Renal cortex interstitium (tissue), 11 donors: ENCODE data around the gene LEKR1. TPM values are rescaled to one million over a fixed set of nuclear protein-coding genes. Genes with fewer than 3 reads are reported as not detected.

ENCODE experiments used
- DNase-seq, 11 donors: peaks; one replicate each; pipeline ENCODE4 v3.0.0-alpha.2; 2013; ENCODE audit warnings: low read depth in 9 of 11, low spot score in 4 of 11; ENCODE audit errors: extremely low read depth in 1 of 11
- polyA plus RNA-seq, 3 donors: library from polyadenylated mRNA; unstranded; fragments of 120-200 nt; gene quantifications; one replicate each; pipeline ENCODE4 v1.2.1, GENCODE V29; 2013; ENCODE audit not compliant: insufficient read length in 3 of 3

The LEKR1 gene
- polyA plus RNA-seq, 3 donors, result 1.2 to 2.6 (median 2.2) TPM

GRCh38 chr3:157066335-157067098 is 240.4 kb downstream of the LEKR1 start:
- DNase-seq, result no peak

GRCh38 chr3:157067114-157067513 is 241.0 kb downstream of the LEKR1 start:
- DNase-seq, result no peak

- DNase-seq, result no peak
Observed at GRCh38 chr3:157069406-157069805, 243.3 kb downstream of the LEKR1 start.

- no peak for DNase-seq
Observed at GRCh38 chr3:157069846-157070677, 243.9 kb downstream of the LEKR1 start.

GRCh38 chr3:157070678-157070999 is 244.5 kb downstream of the LEKR1 start:
- DNase-seq, result no peak

GRCh38 chr3:157071744-157072525 is 245.8 kb downstream of the LEKR1 start:
- no peak for DNase-seq

- DNase-seq, result peak in 1 of 11 donors; percentile 39
Observed at GRCh38 chr3:157073810-157074209, 247.7 kb downstream of the LEKR1 start.

- no peak for DNase-seq
Observed at GRCh38 chr3:157074490-157074889, 248.3 kb downstream of the LEKR1 start.

- no peak for DNase-seq
Observed at GRCh38 chr3:157074981-157075380, 248.8 kb downstream of the LEKR1 start.

GRCh38 chr3:157075693-157076420 is 249.7 kb downstream of the LEKR1 start:
- DNase-seq, result no peak

GRCh38 chr3:157077565-157077991 is 251.4 kb downstream of the LEKR1 start:
- DNase-seq, result peak in 1 of 11 donors; percentile 62

- no peak for DNase-seq
Observed at GRCh38 chr3:157078131-157078810, 252.1 kb downstream of the LEKR1 start.

- no peak for DNase-seq
Observed at GRCh38 chr3:157078811-157079185, 252.6 kb downstream of the LEKR1 start.

GRCh38 chr3:157079676-157080369 is 253.7 kb downstream of the LEKR1 start:
- DNase-seq, result no peak

- peak; percentile 70 to 88 (median 81) for DNase-seq
Observed at GRCh38 chr3:157081626-157082210, 255.6 kb downstream of the LEKR1 start.

- no peak for DNase-seq
Observed at GRCh38 chr3:157082305-157082982, 256.3 kb downstream of the LEKR1 start.

GRCh38 chr3:157083824-157084223 is 257.7 kb downstream of the LEKR1 start:
- DNase-seq, result no peak
